WI38 (cell line): ENCODE results near the gene GOLIM4.

Source experiments
- H3K4me3 ChIP-seq: 2 replicates; pipeline ENCODE4 v1.5.1; 2011; ENCODE audit warnings: low read depth, mild to moderate bottlenecking, control low read depth, low read length
- CTCF ChIP-seq: IDR thresholded peaks from 2 replicates; pipeline ENCODE4 v1.5.1; 2012; ENCODE audit warnings: low read depth, mild to moderate bottlenecking, control low read depth, low read length

GOLIM4 gene

GRCh38 chr3:168090306-168091085, 5.2 kb downstream of the GOLIM4 start:
- H3K4me3 ChIP-seq: no peak overlapping the region
- no peak for TF ChIP-seq CTCF

GRCh38 chr3:168089179-168089771, 6.4 kb downstream of the GOLIM4 start:
- TF ChIP-seq CTCF: no peak
- no peak overlapping the region for H3K4me3 ChIP-seq

- H3K4me3 ChIP-seq: no peak overlapping the region
- TF ChIP-seq CTCF: no peak; the same call in 1 of the 2 replicates
Measured at GRCh38 chr3:168088106-168088720, 7.5 kb downstream of the GOLIM4 start.

GRCh38 chr3:168087539-168087938, 8.2 kb downstream of the GOLIM4 start:
- TF ChIP-seq CTCF: no peak
- H3K4me3 ChIP-seq: no peak overlapping the region

GRCh38 chr3:168086541-168087260, 9.0 kb downstream of the GOLIM4 start:
- no peak overlapping the region for H3K4me3 ChIP-seq
- no peak for TF ChIP-seq CTCF

GRCh38 chr3:168085491-168086119, 10.1 kb downstream of the GOLIM4 start:
- no peak overlapping the region for H3K4me3 ChIP-seq
- no peak for TF ChIP-seq CTCF
